Muscle layer of duodenum (tissue), 2 donors: ENCODE data around the gene FAM149B1.
A peak's percentile ranks its signal among the peaks of the same experiment; 100 is the strongest.
"Not testable (repeated sequence)": the region's sequence is repeated elsewhere in the genome, so short reads cannot be mapped to it uniquely, and the experiment has no call there.

Experiments
- H3K27ac ChIP-seq: one replicate; pipeline ENCODE4 v1.7.0; 2013; ENCODE audit warnings: mild to moderate bottlenecking, low read length
- H3K27me3 ChIP-seq: one replicate; pipeline ENCODE4 v1.7.0; 2013; ENCODE audit warnings: low read depth, mild to moderate bottlenecking, control low read depth, low read length
- H3K36me3 ChIP-seq, 2 donors: one replicate each; pipeline ENCODE4 v1.7.0; 2013; ENCODE audit warnings: low read length in 2 of 2, control low read depth in 1 of 2, mild to moderate bottlenecking in 1 of 2; ENCODE audit not compliant: insufficient read depth in 2 of 2, control insufficient read depth in 1 of 2
- H3K4me1 ChIP-seq, 2 donors: one replicate each; pipeline ENCODE4 v1.7.0; 2013; ENCODE audit warnings: low read length in 2 of 2, mild to moderate bottlenecking in 2 of 2, control low read depth in 1 of 2, moderate library complexity in 1 of 2; ENCODE audit not compliant: insufficient read depth in 2 of 2, control insufficient read depth in 1 of 2
- H3K4me3 ChIP-seq, 2 donors: one replicate each; pipeline ENCODE4 v1.7.0; 2013; ENCODE audit warnings: low read length in 2 of 2, low read depth in 1 of 2, mild to moderate bottlenecking in 1 of 2
- H3K9me3 ChIP-seq, 2 donors: one replicate each; pipeline ENCODE4 v1.7.0; 2013; ENCODE audit warnings: low read length in 2 of 2, control low read depth in 1 of 2, mild to moderate bottlenecking in 1 of 2; ENCODE audit not compliant: control insufficient read depth in 1 of 2
- donor health status: healthy.

Gene FAM149B1

GRCh38 chr10:73167783-73168464 is at the start of gene FAM149B1, which contains the start of gene ECD:
Gene FAM149B1 (plus strand): TSS chr10:73168119. CDS start chr10:73168340, 221 bp downstream.
Gene ECD (minus strand): TSS chr10:73168008. CDS start chr10:73163937, 4,071 bp downstream.
- Histone ChIP-seq H3K27ac (peak within 1 kb of the TSS; percentile 99), H3K9me3 (no peaks in the 10 kb centered on the region), H3K36me3 (peaks cover 3 to 9% of the 10 kb centered on the region in 2 donors), H3K27me3 (no peaks in the 10 kb centered on the region), H3K4me1 (peaks cover 3 to 32% of the 10 kb centered on the region in 2 donors), H3K4me3 (peak within 1 kb of the TSS; percentile 97 to 99)

- no peaks in the 10 kb centered on the region for H3K27me3 ChIP-seq
- no peaks in the 10 kb centered on the region for H3K4me1 ChIP-seq
- H3K9me3 ChIP-seq, result no peaks in the 10 kb centered on the region
- H3K4me3 ChIP-seq, result no peak overlapping the region
- no peak overlapping the region for H3K27ac ChIP-seq
- H3K36me3 ChIP-seq, result peaks cover 10 to 18% of the 10 kb centered on the region in 2 donors
These were observed 48.5 kb upstream of the FAM149B1 start for GRCh38 chr10:73119457-73119856.

- H3K9me3 ChIP-seq, result no peaks in the 10 kb centered on the region
- no peaks in the 10 kb centered on the region for H3K4me1 ChIP-seq
- peaks cover 12 to 19% of the 10 kb centered on the region in 2 donors for H3K36me3 ChIP-seq
- no peak overlapping the region for H3K27ac ChIP-seq
- no peaks in the 10 kb centered on the region for H3K27me3 ChIP-seq
- no peak overlapping the region for H3K4me3 ChIP-seq
These were observed 48.0 kb upstream of the FAM149B1 start for GRCh38 chr10:73119952-73120351.

- Histone ChIP-seq H3K27ac (no peak overlapping the region), H3K4me1 (no peaks in the 10 kb centered on the region), H3K36me3 (peaks cover 33 to 52% of the 10 kb centered on the region in 2 donors), H3K27me3 (no peaks in the 10 kb centered on the region), H3K4me3 (no peak overlapping the region), H3K9me3 (no peaks in the 10 kb centered on the region)
These were observed 41.6 kb upstream of the FAM149B1 start for GRCh38 chr10:73126343-73126742.

DNA sequence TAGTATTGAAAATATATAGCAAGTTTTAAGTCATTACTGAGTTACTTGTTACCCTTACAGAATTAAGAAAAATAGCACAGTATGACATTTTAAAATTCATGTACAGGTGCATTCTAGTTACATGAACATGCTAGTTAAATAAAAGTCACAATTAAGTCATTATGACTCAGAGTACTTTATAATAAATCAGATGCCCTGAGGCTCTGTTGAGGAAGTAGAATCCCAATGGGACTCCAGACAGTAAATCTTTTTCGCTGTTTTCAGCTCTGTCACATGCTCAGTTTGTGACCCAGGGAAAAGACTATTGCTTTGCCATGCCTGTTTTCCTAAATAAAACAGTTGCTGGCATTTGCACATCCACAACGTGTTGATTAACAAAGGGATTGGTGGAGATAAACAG is 36.6 kb upstream of the FAM149B1 start:
- Histone ChIP-seq H3K27me3 (no peaks in the 10 kb centered on the region), H3K27ac (no peak overlapping the region), H3K36me3 (peaks cover 50 to 72% of the 10 kb centered on the region in 2 donors)

GRCh38 chr10:73131913-73132686 is 35.8 kb upstream of the FAM149B1 start:
- no peaks in the 10 kb centered on the region for H3K27me3 ChIP-seq
- H3K4me3 ChIP-seq, result no peak overlapping the region
- H3K4me1 ChIP-seq, result no peaks in the 10 kb centered on the region
- no peak overlapping the region for H3K27ac ChIP-seq
- no peaks in the 10 kb centered on the region for H3K9me3 ChIP-seq
- H3K36me3 ChIP-seq, result peaks cover 54 to 69% of the 10 kb centered on the region in 2 donors

More for the DNA sequence above, 36.6 kb upstream of the FAM149B1 start:
- H3K4me1 ChIP-seq, result no peaks in the 10 kb centered on the region
- no peak overlapping the region for H3K4me3 ChIP-seq
- no peaks in the 10 kb centered on the region for H3K9me3 ChIP-seq

- H3K4me3 ChIP-seq, result no peak overlapping the region
- H3K36me3 ChIP-seq, result peaks cover 58 to 74% of the 10 kb centered on the region in 2 donors
- no peaks in the 10 kb centered on the region for H3K27me3 ChIP-seq
- H3K27ac ChIP-seq, result no peak overlapping the region
- no peaks in the 10 kb centered on the region for H3K4me1 ChIP-seq
- no peaks in the 10 kb centered on the region for H3K9me3 ChIP-seq
These were observed 33.2 kb upstream of the FAM149B1 start for GRCh38 chr10:73134727-73135126.

DNA sequence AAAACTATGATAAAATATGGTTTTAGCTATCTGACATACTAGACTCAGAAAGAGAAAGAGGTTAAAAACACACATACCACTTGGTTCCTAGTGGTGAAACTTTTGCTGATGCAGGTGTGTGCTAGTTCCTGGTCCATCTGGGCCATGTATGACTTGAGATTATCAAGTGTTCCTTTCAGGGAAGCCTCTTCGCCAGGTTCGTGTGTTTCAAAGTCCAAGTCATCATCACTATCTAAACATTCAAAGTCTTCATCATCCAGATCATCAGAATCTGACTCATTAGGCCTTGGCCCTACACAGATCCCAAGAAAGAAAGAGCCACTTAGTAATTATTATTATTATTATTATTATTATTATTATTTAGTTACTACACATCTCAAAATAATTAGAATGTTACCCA is 31.3 kb upstream of the FAM149B1 start:
- no peaks in the 10 kb centered on the region for H3K4me1 ChIP-seq
- H3K4me3 ChIP-seq, result no peak overlapping the region
- no peaks in the 10 kb centered on the region for H3K27me3 ChIP-seq
- H3K36me3 ChIP-seq, result peaks cover 52 to 73% of the 10 kb centered on the region in 2 donors
- H3K27ac ChIP-seq, result no peak overlapping the region
- no peaks in the 10 kb centered on the region for H3K9me3 ChIP-seq

GRCh38 chr10:73139251-73139650 is 28.7 kb upstream of the FAM149B1 start:
- Histone ChIP-seq H3K27ac (no peak overlapping the region), H3K36me3 (peaks cover 47 to 72% of the 10 kb centered on the region in 2 donors), H3K4me1 (no peaks in the 10 kb centered on the region), H3K4me3 (no peak overlapping the region), H3K9me3 (no peaks in the 10 kb centered on the region), H3K27me3 (no peaks in the 10 kb centered on the region)

DNA sequence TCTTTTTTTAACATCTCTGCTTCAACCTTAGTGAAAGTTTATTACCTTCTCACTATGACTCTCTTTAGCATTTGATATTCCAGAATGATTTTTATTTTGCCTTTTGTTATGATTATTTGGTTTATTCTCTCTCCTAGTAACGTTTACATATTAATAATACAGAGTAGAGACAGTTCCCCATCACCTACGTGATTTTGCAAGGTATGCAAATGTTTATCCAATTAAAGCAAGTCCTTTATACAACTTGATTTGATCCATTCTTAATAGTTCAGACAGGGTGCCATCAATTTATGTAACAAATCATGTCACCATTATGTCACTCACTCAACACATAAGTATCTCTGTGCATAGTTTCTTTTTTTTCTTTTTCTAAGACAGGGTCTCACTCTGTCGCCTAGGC is 26.3 kb upstream of the FAM149B1 start:
- H3K27ac ChIP-seq, result no peak overlapping the region
- no peaks in the 10 kb centered on the region for H3K9me3 ChIP-seq
- peaks cover 35 to 66% of the 10 kb centered on the region in 2 donors for H3K36me3 ChIP-seq
- no peak overlapping the region for H3K4me3 ChIP-seq
- H3K27me3 ChIP-seq, result no peaks in the 10 kb centered on the region
- no peaks in the 10 kb centered on the region for H3K4me1 ChIP-seq

DNA sequence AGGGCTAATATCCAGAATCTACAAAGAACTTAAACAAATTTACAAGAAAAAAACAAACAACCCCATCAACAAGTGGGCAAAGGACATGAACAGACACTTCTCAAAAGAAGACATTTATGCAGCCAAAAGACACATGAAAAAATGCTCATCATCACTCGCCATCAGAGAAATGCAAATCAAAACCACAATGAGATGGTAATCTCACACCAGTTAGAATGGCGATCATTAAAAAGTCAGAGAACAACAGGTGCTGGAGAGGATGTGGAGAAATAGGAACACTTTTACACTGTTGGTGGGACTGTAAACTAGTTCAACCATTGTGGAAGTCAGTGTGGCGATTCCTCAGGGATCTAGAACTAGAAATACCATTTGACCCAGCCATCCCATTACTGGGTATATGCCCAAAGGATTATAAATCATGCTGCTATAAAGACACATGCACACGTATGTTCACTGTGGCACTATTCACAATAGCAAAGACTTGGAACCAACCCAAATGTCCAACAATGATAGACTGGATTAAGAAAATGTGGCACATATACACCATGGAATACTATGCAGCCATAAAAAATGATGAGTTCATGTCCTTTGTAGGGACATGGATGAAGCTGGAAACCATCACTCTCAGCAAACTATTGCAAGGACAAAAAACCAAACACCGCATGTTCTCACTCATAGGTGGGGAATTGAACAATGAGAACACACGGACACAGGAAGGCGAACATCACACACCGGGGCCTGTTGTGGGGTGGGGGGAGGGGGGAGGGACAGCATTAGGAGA is 17.1 kb upstream of the FAM149B1 start:
- not testable (repeated sequence) for H3K27ac ChIP-seq, H3K9me3 ChIP-seq, H3K4me1 ChIP-seq, H3K4me3 ChIP-seq, H3K27me3 ChIP-seq
- H3K36me3 ChIP-seq, result peaks cover 38 to 62% of the 10 kb centered on the region in 2 donors
